ENCODE results near the gene HSBP1L1. TPM values are rescaled to one million over a fixed set of nuclear protein-coding genes. Genes with fewer than 3 reads are reported as not detected.

HSBP1L1 gene
- total RNA-seq, 1 experiment from 2014 or later = 41.4 TPM

- no peak overlapping the region for H3K27ac ChIP-seq (ENCODE audit: low read depth, low read length)
- H3K79me2 ChIP-seq (ENCODE audit: insufficient read depth, low read length) = peaks cover 79% of the 10 kb centered on the region
- H3K4me3 ChIP-seq (replicated peaks in 1 of 2; ENCODE audit: low read depth in 1 of 2, low read length in 2 of 2) = no peak overlapping the region
- no peaks in the 10 kb centered on the region for H4K20me1 ChIP-seq (ENCODE audit: insufficient read depth)
- TF ChIP-seq EGR1 (IDR thresholded peaks at IDR 0.05; ENCODE audit: low read depth) = no peak
- TF ChIP-seq CEBPB (IDR thresholded peaks at IDR 0.05; ENCODE audit: low read depth) = no peak
- TF ChIP-seq TCF7L2 (IDR thresholded peaks at IDR 0.05; ENCODE audit: borderline replicate concordance, extremely low read depth, insufficient read depth, insufficient read length) = no peak
- ChIA-PET POLR2A (no interaction called here), CTCF (no interaction called here), RAD21 (ENCODE audit: low non-redundant PET in 1 of 2, low total read pairs in 2 of 2, uncharacterized antibody in 2 of 2, unreplicated experiment in 2 of 2) (no interaction called here)
- no peak for DNase-seq (ENCODE audit: low read depth, low spot score)
- BruUV-seq (replicated peaks) = no TSS peak
- ATAC-seq = no peak
- H3K36me3 ChIP-seq (ENCODE audit: control insufficient read depth in 1 of 2, insufficient read depth in 2 of 2, low read length in 2 of 2) = peaks cover 0 to 20% of the 10 kb centered on the region in 2 experiments
- H3K4me1 ChIP-seq (ENCODE audit: control insufficient read depth in 1 of 2, insufficient read depth in 2 of 2, low read length in 2 of 2) = no peaks in the 10 kb centered on the region
- H3K9ac ChIP-seq (ENCODE audit: low read length) = no peak overlapping the region
- no peak overlapping the region for H2AFZ ChIP-seq (ENCODE audit: low read depth, low read length, poor library complexity, severe bottlenecking)
- no peaks in the 10 kb centered on the region for H3K9me2 ChIP-seq (ENCODE audit: insufficient read depth)
- peaks cover 16 to 28% of the 10 kb centered on the region in 2 experiments; a peak in 3 of 4 replicates for H3K9me3 ChIP-seq (ENCODE audit: control insufficient read depth in 1 of 2, insufficient read depth in 1 of 2, low read depth in 1 of 2, low read length in 2 of 2)
- no peak overlapping the region for H3K4me2 ChIP-seq (ENCODE audit: low read length)
- intact Hi-C loops (cut with micrococcal nuclease) = no loop called here
- no peaks in the 10 kb centered on the region for H3K27me3 ChIP-seq (ENCODE audit: insufficient read depth, low read length)
These were observed 37.5 kb upstream of the HSBP1L1 start for GRCh38 chr18:79926715-79927606.

GRCh38 chr18:79927607-79928562, 36.6 kb upstream of the HSBP1L1 start:
- Histone ChIP-seq H3K79me2 (ENCODE audit: insufficient read depth, low read length) (peaks cover 82% of the 10 kb centered on the region), H3K9me3 (ENCODE audit: control insufficient read depth in 1 of 2, insufficient read depth in 1 of 2, low read depth in 1 of 2, low read length in 2 of 2) (peaks cover 16 to 28% of the 10 kb centered on the region in 2 experiments; a peak in 3 of 4 replicates), H2AFZ (ENCODE audit: low read depth, low read length, poor library complexity, severe bottlenecking) (no peak overlapping the region), H3K4me2 (ENCODE audit: low read length) (no peak overlapping the region), H3K27me3 (ENCODE audit: insufficient read depth, low read length) (no peaks in the 10 kb centered on the region), H3K36me3 (ENCODE audit: control insufficient read depth in 1 of 2, insufficient read depth in 2 of 2, low read length in 2 of 2) (peaks cover 0 to 20% of the 10 kb centered on the region in 2 experiments), H3K4me1 (ENCODE audit: control insufficient read depth in 1 of 2, insufficient read depth in 2 of 2, low read length in 2 of 2) (no peaks in the 10 kb centered on the region), H4K20me1 (ENCODE audit: insufficient read depth) (no peaks in the 10 kb centered on the region), H3K27ac (ENCODE audit: low read depth, low read length) (no peak overlapping the region), H3K9ac (ENCODE audit: low read length) (no peak overlapping the region), H3K4me3 (replicated peaks in 1 of 2; ENCODE audit: low read depth in 1 of 2, low read length in 2 of 2) (no peak overlapping the region), H3K9me2 (ENCODE audit: insufficient read depth) (no peaks in the 10 kb centered on the region)
- ChIA-PET CTCF (no interaction called here), RAD21 (ENCODE audit: low non-redundant PET in 1 of 2, low total read pairs in 2 of 2, uncharacterized antibody in 2 of 2, unreplicated experiment in 2 of 2) (no interaction called here), POLR2A (no interaction called here)
- TF ChIP-seq MAX (IDR thresholded peaks at IDR 0.05) = no peak
- TF ChIP-seq ZBTB33 (IDR thresholded peaks at IDR 0.05; ENCODE audit: extremely low read depth, insufficient replicate concordance, low read length) = no peak
- no TSS peak for BruUV-seq (replicated peaks)
- ATAC-seq = no peak
- DNase-seq (ENCODE audit: low read depth, low spot score) = no peak
- intact Hi-C loops (cut with micrococcal nuclease) = no loop called here
